ENCODE data around the gene ELAPOR1. TPM values are rescaled to one million over a fixed set of nuclear protein-coding genes. Genes with fewer than 3 reads are reported as not detected.

ELAPOR1 gene
- total RNA-seq, 2 experiments from 2014 or later: not detected

DNA sequence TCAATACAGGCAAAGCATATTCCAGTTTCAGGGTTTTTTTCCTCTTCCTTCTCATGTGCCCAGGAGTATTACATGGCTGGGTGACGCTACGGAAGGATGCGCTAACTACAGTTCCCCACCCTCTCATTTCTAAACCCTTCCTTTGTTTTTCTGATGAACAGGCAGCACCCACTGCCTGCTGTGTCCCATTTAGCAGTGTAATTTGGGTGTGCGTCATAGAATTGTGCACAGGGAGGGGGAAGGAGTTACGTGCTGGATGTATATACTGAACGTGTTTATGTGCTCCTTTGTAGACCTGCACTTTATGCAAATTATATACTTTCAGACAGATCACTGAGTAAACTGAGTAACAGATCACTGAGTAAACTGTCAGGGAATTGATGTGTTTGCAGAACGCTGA is 44.5 kb downstream of the ELAPOR1 start:
- POLR2A ChIA-PET: interaction anchor here (0.6 kb wide), 1 partner anchor 406 kb away, joined by 3 read pairs; no protein-coding TSS in a partner anchor
- Histone ChIP-seq H3K4me3 (ENCODE audit: low read depth, low read length, poor library complexity, severe bottlenecking) (no peak overlapping the region), H3K36me3 (ENCODE audit: insufficient read depth, low read length) (no peaks in the 10 kb centered on the region), H3K4me1 (ENCODE audit: insufficient read depth, low read length, poor library complexity, severe bottlenecking) (peaks cover 6% of the 10 kb centered on the region), H4K20me1 (ENCODE audit: insufficient read depth, low read length) (no peaks in the 10 kb centered on the region), H3K27ac (ENCODE audit: low read depth, low read length, poor library complexity, severe bottlenecking) (no peak overlapping the region), H3K79me2 (ENCODE audit: insufficient read depth, low read depth, low read length) (no peaks in the 10 kb centered on the region), H3K9me3 (ENCODE audit: low read length) (no peaks in the 10 kb centered on the region), H3K4me2 (ENCODE audit: low read length) (no peak overlapping the region), H2AFZ (ENCODE audit: low read length) (no peak overlapping the region), H3K9me2 (ENCODE audit: insufficient read depth, low read length) (no peaks in the 10 kb centered on the region)
- DNase-seq (ENCODE audit: low spot score): no peak
- no TSS peak for BruUV-seq (replicated peaks)
- intact Hi-C loops (cut with micrococcal nuclease; ENCODE audit: unreplicated experiment): no loop called here
- TF ChIP-seq EZH2phosphoT487 (IDR thresholded peaks at IDR 0.05; ENCODE audit: borderline replicate concordance, low read depth, low read length): no peak
- TF ChIP-seq, protein P1, sequence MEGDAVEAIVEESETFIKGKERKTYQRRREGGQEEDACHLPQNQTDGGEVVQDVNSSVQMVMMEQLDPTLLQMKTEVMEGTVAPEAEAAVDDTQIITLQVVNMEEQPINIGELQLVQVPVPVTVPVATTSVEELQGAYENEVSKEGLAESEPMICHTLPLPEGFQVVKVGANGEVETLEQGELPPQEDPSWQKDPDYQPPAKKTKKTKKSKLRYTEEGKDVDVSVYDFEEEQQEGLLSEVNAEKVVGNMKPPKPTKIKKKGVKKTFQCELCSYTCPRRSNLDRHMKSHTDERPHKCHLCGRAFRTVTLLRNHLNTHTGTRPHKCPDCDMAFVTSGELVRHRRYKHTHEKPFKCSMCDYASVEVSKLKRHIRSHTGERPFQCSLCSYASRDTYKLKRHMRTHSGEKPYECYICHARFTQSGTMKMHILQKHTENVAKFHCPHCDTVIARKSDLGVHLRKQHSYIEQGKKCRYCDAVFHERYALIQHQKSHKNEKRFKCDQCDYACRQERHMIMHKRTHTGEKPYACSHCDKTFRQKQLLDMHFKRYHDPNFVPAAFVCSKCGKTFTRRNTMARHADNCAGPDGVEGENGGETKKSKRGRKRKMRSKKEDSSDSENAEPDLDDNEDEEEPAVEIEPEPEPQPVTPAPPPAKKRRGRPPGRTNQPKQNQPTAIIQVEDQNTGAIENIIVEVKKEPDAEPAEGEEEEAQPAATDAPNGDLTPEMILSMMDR (conservative IDR thresholded peaks at IDR 0.05; ENCODE audit: low read length): no peak
- CTCF ChIA-PET (ENCODE audit: unreplicated experiment): no interaction called here

DNA sequence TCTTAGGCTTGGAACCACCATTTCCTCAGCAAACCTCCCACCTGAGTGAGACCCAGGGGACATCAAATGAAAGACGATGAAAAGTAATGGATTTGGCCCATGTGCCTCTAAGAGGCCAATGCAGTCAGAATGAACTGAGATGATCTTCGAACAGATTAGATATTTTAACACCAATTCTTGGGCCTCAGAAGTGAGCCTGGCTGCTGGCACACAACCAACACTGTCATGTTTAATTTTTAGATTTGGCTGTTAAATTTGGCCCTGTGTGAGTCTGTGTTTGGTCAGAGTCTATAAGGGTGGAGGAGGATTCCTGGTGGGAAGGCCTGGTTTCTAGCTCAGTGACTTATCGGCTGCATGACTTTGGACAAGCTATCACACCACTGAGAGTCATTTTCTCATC is 45.4 kb downstream of the ELAPOR1 start:
- H3K79me2 ChIP-seq (ENCODE audit: insufficient read depth, low read depth, low read length): no peaks in the 10 kb centered on the region
- no peaks in the 10 kb centered on the region for H4K20me1 ChIP-seq (ENCODE audit: insufficient read depth, low read length)
- no peak overlapping the region for H3K27ac ChIP-seq (ENCODE audit: low read depth, low read length, poor library complexity, severe bottlenecking)
- no peak for DNase-seq (ENCODE audit: low spot score)
- no TSS peak for BruUV-seq (replicated peaks)
- intact Hi-C loops (cut with micrococcal nuclease; ENCODE audit: unreplicated experiment): no loop called here
- H3K4me3 ChIP-seq (ENCODE audit: low read depth, low read length, poor library complexity, severe bottlenecking): no peak overlapping the region
- H3K4me2 ChIP-seq (ENCODE audit: low read length): no peak overlapping the region
- ChIA-PET POLR2A (no interaction called here), CTCF (ENCODE audit: unreplicated experiment) (no interaction called here)
- no peak for TF ChIP-seq EZH2phosphoT487 (IDR thresholded peaks at IDR 0.05; ENCODE audit: borderline replicate concordance, low read depth, low read length)
- TF ChIP-seq, protein P1 (conservative IDR thresholded peaks at IDR 0.05; ENCODE audit: low read length): no peak
- no peaks in the 10 kb centered on the region for H3K9me2 ChIP-seq (ENCODE audit: insufficient read depth, low read length)
- H2AFZ ChIP-seq (ENCODE audit: low read length): no peak overlapping the region
- H3K4me1 ChIP-seq (ENCODE audit: insufficient read depth, low read length, poor library complexity, severe bottlenecking): peaks cover 5% of the 10 kb centered on the region
- no peaks in the 10 kb centered on the region for H3K9me3 ChIP-seq (ENCODE audit: low read length)
- no peaks in the 10 kb centered on the region for H3K36me3 ChIP-seq (ENCODE audit: insufficient read depth, low read length)

DNA sequence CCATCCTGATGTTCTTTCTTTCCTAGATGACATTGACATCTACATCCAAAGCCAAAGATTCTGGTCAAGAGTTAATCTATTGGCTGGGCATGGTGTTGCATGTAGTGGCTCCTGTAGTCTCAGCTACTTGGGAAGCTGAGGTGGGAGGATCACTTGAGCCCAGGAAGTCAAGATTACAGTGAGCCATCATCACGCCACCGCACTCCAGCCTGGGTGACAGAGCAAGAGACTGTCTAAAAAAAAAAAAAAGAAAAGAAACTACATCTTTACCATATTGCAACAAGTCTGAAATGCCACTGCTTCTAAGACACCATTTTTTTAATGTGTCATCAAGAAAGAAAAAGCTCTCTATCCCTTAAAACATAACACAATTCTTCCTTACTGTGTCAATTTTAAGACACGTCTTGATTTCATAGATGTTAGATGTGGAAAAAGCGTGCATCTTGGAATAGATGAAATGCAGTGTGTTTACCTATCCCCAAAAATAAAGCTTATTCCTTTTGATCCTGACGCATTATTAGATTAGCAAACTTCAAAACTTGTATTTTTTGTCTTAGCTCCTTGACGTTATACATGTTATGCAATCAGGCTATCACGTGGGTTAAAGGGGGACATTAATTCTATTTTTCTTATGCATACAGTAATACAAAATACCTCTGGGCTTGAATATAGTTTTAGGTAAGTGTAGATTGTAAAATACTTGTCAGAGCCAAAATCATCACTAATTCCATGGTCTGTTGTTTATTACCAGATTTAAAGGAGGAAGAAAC is 46.3 kb downstream of the ELAPOR1 start:
- CTCF ChIA-PET (ENCODE audit: unreplicated experiment): interaction anchor here (0.6 kb wide), 1 partner anchor 47 kb away, joined by 3 read pairs; no protein-coding TSS in a partner anchor
- no peak overlapping the region for H3K4me3 ChIP-seq (ENCODE audit: low read depth, low read length, poor library complexity, severe bottlenecking)
- TF ChIP-seq, protein P1 (conservative IDR thresholded peaks at IDR 0.05; ENCODE audit: low read length): no peak
- no peak for TF ChIP-seq EZH2phosphoT487 (IDR thresholded peaks at IDR 0.05; ENCODE audit: borderline replicate concordance, low read depth, low read length)
- POLR2A ChIA-PET: interaction anchor here (0.6 to 0.7 kb wide), 3 partner anchors 23 to 325 kb away, joined by 3 read pairs; no protein-coding TSS in a partner anchor
- no peaks in the 10 kb centered on the region for H3K36me3 ChIP-seq (ENCODE audit: insufficient read depth, low read length)
- no peaks in the 10 kb centered on the region for H4K20me1 ChIP-seq (ENCODE audit: insufficient read depth, low read length)
- no peak overlapping the region for H3K4me2 ChIP-seq (ENCODE audit: low read length)
- intact Hi-C loops (cut with micrococcal nuclease; ENCODE audit: unreplicated experiment): no loop called here
- DNase-seq (ENCODE audit: low spot score): no peak
- no peaks in the 10 kb centered on the region for H3K79me2 ChIP-seq (ENCODE audit: insufficient read depth, low read depth, low read length)
- no TSS peak for BruUV-seq (replicated peaks)
- H3K9me3 ChIP-seq (ENCODE audit: low read length): no peaks in the 10 kb centered on the region
- H3K9me2 ChIP-seq (ENCODE audit: insufficient read depth, low read length): no peaks in the 10 kb centered on the region
- no peaks in the 10 kb centered on the region for H3K4me1 ChIP-seq (ENCODE audit: insufficient read depth, low read length, poor library complexity, severe bottlenecking)
- no peak overlapping the region for H2AFZ ChIP-seq (ENCODE audit: low read length)
- no peak overlapping the region for H3K27ac ChIP-seq (ENCODE audit: low read depth, low read length, poor library complexity, severe bottlenecking)
